Astrocyte of the cerebellum (primary cell): ENCODE data around the gene C3orf22.

Experiments used
- DNase-seq: peaks from one replicate; pipeline ENCODE4 v3.0.0-alpha.2; 2011; ENCODE audit warnings: low read depth
- H3K4me3 ChIP-seq: 2 replicates; pipeline ENCODE4 v1.5.1; 2011; ENCODE audit warnings: mild to moderate bottlenecking, low read depth, low read length, moderate library complexity
- in situ Hi-C: cut with HindIII; loops from 2 replicates; pipeline ENCODE4 v1.10.0; 2017; ENCODE audit warnings: low sequenced_read_pairs
- TF ChIP-seq, protein P1 (sequence below): IDR thresholded peaks from 2 replicates; pipeline ENCODE4 v1.5.1; 2012; ENCODE audit warnings: low read length, low read depth, moderate library complexity, mild to moderate bottlenecking; ENCODE audit errors: missing control alignments

Gene C3orf22

DNA sequence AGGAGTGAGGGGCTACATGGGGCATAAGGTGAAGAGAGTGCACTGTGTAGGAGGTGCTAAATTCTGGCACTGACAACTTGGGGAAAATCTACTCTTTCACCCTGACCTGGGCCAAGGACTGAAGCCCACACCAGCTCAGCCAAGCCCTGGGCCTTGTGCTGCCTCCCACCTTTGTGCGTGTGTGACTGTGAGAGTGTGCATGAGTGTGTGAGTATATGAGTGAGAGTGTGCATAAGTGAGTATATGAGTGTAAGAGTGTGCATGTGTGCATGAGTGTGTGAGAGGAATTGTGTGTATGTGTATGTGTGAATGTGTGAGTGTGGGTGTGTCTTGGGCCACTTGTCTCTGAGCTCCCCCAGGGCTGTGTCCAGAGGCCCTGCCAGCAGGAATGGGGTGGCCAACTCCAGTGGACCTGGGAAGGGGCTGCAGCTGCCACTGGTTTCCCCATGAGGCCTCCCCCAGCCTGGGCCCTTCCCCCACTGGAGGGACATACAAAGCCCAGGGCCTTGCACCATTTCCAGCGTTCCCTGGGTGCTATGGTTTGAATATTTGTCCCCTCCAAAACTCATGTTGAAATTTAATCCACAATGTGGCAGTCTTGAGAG lies 15.2 kb downstream of the C3orf22 start:
- DNase-seq = no peak
- no peak overlapping the region for H3K4me3 ChIP-seq
- TF ChIP-seq, protein P1, sequence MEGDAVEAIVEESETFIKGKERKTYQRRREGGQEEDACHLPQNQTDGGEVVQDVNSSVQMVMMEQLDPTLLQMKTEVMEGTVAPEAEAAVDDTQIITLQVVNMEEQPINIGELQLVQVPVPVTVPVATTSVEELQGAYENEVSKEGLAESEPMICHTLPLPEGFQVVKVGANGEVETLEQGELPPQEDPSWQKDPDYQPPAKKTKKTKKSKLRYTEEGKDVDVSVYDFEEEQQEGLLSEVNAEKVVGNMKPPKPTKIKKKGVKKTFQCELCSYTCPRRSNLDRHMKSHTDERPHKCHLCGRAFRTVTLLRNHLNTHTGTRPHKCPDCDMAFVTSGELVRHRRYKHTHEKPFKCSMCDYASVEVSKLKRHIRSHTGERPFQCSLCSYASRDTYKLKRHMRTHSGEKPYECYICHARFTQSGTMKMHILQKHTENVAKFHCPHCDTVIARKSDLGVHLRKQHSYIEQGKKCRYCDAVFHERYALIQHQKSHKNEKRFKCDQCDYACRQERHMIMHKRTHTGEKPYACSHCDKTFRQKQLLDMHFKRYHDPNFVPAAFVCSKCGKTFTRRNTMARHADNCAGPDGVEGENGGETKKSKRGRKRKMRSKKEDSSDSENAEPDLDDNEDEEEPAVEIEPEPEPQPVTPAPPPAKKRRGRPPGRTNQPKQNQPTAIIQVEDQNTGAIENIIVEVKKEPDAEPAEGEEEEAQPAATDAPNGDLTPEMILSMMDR = no peak
- in situ Hi-C loops = no loop called here

DNA sequence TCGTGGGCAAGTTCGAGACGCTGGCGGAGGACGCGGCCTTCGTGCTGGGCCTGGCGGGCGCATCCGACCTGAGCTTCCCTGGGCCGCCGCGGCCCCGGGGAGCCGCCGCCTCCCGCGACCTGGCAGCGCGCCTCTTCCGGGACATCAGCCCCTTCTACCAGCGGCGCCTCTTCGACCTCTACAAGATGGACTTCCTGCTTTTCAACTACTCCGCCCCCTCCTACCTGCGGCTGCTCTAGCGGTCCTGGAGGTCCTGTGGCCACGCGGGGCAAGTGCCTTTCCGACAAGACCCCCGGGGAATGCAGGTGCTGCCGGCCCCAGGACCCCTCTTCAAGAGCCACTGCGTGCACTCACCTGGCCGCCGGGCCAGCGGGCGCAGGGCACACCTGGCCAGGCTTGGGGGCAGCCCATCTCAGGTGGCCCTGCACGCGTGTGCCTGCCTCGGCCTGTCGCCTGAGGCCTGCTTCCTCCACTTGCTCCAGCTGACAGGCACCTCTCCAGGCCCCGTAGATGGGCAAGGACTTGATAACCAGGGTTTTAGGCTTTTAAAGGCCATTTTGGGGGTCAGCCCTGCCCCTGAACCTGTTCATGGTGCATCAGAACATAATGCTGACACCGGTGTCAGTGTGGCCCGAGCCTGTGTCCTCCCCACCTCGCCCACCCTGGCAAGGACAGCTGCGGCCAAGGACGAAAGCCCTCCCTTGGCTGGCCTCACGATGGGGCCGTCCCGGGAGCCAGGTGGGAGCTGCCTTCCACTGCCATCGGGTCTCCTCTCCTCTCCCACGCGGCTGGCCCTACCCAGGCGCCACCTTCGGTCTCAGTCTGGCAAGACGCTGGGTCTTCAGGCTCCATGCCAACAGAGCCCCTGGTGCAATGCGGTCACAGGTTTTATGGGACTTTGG lies 16.1 kb downstream of the C3orf22 start:
- TF ChIP-seq, protein P1 = no peak
- no peak for DNase-seq
- H3K4me3 ChIP-seq = no peak overlapping the region
- in situ Hi-C loops = no loop called here

DNA sequence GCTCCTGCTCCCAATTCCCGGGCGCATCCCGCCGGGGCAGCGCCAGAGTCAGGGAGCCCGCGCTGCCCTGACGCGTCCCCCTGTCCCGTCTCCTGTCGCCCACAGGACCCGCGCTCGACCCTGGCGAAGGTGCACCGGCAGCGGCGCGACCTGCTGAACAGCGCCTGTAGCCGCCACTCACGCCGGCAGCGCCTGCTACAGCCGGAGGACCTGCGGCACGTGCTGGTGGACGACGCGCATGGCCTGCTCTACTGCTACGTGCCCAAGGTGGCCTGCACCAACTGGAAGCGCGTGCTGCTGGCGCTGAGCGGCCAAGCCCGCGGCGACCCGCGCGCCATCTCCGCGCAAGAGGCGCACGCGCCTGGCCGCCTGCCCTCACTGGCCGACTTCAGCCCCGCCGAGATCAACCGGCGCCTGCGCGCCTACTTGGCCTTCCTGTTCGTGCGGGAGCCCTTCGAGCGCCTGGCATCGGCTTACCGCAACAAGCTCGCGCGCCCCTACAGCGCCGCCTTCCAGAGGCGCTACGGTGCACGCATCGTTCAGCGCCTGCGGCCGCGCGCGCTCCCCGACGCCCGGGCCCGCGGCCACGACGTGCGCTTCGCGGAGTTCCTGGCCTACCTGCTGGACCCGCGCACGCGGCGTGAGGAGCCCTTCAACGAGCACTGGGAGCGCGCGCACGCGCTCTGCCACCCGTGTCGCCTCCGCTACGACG lies 16.9 kb downstream of the C3orf22 start:
- in situ Hi-C loops = no loop called here
- TF ChIP-seq, protein P1 = no peak
- H3K4me3 ChIP-seq = no peak overlapping the region
- no peak for DNase-seq

DNA sequence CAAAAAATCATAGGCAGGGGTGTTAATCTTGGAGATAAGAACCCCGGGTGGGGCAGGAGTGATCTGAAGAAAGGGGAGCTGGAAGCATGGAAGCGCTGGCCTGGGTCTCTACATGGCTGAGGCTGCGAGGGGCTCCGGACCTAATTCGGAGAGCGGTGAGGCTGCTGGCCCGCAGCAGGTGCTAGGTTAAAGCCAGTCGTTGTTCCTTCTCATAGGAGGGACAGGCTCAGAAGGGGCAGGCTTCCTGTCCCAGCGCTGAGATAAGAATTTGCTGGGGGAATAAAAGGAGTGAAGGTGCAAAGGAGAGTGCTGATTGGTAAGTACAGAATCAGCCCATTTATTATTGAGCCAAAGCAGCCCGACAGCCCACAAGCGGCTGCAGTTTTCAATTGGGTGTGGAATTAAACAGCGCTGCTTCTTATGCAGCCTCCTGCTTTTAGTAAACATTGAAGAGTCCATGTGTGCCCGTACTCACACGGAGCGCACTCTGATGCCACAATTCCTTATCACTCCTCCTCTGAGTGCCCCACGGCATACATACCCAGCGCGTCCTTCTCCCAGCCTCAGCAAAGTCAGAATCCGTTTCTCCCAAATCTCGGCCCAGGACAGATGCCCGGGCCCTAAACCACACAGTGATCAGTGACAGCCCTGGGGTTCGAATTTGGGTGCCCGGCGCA lies 17.6 kb downstream of the C3orf22 start:
- TF ChIP-seq, protein P1 = no peak
- in situ Hi-C loops = no loop called here
- no peak for DNase-seq
- no peak overlapping the region for H3K4me3 ChIP-seq

DNA sequence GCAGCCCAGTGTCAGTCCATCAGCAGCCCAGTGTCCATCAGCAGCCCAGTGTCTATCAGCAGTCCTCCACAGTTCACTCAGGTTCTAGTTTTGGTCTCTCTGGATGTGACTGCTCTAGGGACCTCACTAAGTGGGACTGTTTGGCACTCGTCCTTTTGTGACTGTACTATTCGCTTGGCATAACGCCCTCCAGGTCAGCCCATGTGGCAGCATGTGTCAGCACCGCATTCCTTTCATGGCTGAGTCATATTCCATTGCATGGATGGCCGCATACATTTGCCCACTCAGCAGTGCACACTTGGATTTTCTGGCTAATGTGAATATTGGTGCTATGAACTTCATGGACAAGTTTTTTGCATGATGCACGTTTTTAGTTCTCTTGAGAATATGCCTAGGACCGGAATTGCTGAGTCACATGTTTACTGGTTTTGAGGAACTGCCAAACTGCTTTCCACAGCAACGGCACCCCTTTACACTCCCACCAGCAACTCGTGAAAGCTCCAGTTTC lies 18.3 kb downstream of the C3orf22 start:
- TF ChIP-seq, protein P1 = no peak
- no peak overlapping the region for H3K4me3 ChIP-seq
- DNase-seq = peak; percentile 82
- in situ Hi-C loops = no loop called here
